ENCODE measurements around the gene RCL1. TPM values are rescaled to one million over a fixed set of nuclear protein-coding genes. Genes with fewer than 3 reads are reported as not detected.
A peak's percentile ranks its signal among the peaks of the same experiment; 100 is the strongest.

RCL1 gene
- total and polyA plus RNA-seq, 2 of the 13 experiments (the other 11 are each of a cell fraction or from before 2014, with no cell fraction given) = 22.3 to 31.6 TPM

DNA sequence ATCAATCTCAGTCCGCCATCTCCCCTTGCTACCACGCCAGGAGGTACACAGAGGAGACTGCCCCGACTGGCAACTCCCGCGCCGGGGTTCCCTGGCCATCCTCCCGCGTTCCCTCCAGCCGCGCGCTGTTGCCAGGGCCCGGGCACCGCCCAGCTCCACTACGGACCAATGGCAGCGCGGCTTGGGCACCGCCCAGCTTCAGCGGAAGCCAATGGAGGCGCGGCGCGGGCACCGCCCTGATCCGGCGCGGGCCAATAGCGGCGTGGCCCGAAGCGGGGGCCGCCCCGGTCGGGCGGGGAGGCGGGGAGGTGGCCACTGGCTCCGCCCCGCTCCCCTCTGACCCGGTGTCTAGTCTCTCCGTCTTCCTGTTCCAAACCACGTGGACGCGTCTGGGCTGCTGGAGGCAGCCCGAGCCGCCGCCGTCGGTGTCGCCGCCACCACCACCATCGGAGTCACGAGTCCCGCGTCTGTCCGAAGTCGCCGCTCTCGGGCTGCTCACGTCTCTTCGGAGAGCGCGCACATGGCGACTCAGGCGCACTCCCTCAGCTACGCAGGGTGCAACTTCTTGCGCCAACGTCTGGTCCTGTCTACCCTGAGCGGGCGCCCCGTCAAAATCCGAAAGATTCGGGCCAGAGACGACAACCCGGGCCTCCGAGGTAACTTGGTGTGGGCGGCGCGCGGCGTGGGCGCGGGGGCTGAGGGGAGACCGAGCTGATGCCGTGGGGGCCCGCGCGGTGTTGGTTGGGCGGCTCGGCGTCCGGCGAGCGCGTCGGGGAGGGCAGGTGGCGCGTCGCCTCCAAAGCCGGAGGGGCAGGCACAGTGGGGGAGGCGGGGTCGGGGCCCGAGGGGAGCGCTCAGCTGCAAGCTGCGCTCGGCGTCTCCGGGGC is at the start of gene RCL1 (continued):
- TF ChIP-seq AFF4 (CRISPR knock-in tag; IDR thresholded peaks at IDR 0.05) (no peak; the same call in 1 of the 2 replicates), ZNF510 (CRISPR knock-in tag; IDR thresholded peaks at IDR 0.05; ENCODE audit: low read depth) (no peak), ZSCAN31 (CRISPR knock-in tag; IDR thresholded peaks at IDR 0.05; ENCODE audit: low read depth) (no peak), PHF21A (CRISPR knock-in tag; IDR thresholded peaks at IDR 0.05) (no peak; the same call in 1 of the 2 replicates), BCL3 (CRISPR knock-in tag; IDR thresholded peaks at IDR 0.05) (peak; percentile 52; the same call in 1 of the 2 replicates), ZNF333 (CRISPR knock-in tag; IDR thresholded peaks at IDR 0.05; ENCODE audit: borderline replicate concordance) (peak; percentile 69; the same call in 1 of the 2 replicates), GZF1 (CRISPR knock-in tag; IDR thresholded peaks at IDR 0.05) (no peak), IKZF4 (CRISPR knock-in tag; IDR thresholded peaks at IDR 0.05; ENCODE audit: borderline replicate concordance, low read depth, not compliant biosample characterization) (peak; percentile 28), SIX4 (CRISPR knock-in tag; IDR thresholded peaks at IDR 0.05) (no peak), ZNF121 (CRISPR knock-in tag; IDR thresholded peaks at IDR 0.05) (no peak), PCBP2 (optimal IDR thresholded peaks at IDR 0.05; ENCODE audit: low read depth, low read length, poor library complexity, severe bottlenecking) (no peak), CHD2 (IDR thresholded peaks at IDR 0.05; ENCODE audit: low read depth, low read length) (peak; percentile 25; the same call in 1 of the 2 replicates), KDM1A (CRISPR knock-in tag; IDR thresholded peaks at IDR 0.05) (no peak), ZBTB1 (CRISPR knock-in tag; IDR thresholded peaks at IDR 0.05; ENCODE audit: borderline replicate concordance) (no peak), KLF11 (CRISPR knock-in tag; IDR thresholded peaks at IDR 0.05) (no peak), ZNF33A (CRISPR knock-in tag; IDR thresholded peaks at IDR 0.05; ENCODE audit: borderline replicate concordance) (no peak), KDM5A (IDR thresholded peaks at IDR 0.05; ENCODE audit: borderline replicate concordance, low read length) (peak; percentile 52), FOXA3 (CRISPR knock-in tag; IDR thresholded peaks at IDR 0.05) (0 out of 2 replicates have a peak, but pooled peaks have one; percentile 4), FOXK2 (IDR thresholded peaks at IDR 0.05) (no peak), ZNF280D (CRISPR knock-in tag; IDR thresholded peaks at IDR 0.05) (no peak), MEIS1 (CRISPR knock-in tag; IDR thresholded peaks at IDR 0.05; ENCODE audit: borderline replicate concordance) (peak; percentile 86; the same call in 1 of the 2 replicates), HMG20A (CRISPR knock-in tag; IDR thresholded peaks at IDR 0.05; ENCODE audit: borderline replicate concordance) (no peak)

Data from HepG2 (cell line).